Astrocyte (in vitro differentiated cells and primary cell): ENCODE results near the gene SLC6A15.

Experiments used
- EZH2 ChIP-seq: IDR thresholded peaks from 2 replicates; pipeline ENCODE4 v1.6.1; 2012; ENCODE audit warnings: mild to moderate bottlenecking, low read length, inconsistent platforms; ENCODE audit not compliant: insufficient read depth
- TF ChIP-seq, protein P1 (sequence below): IDR thresholded peaks from 2 replicates; pipeline ENCODE4 v1.5.1; 2011; ENCODE audit warnings: low read depth, mild to moderate bottlenecking, inconsistent platforms, low read length, moderate library complexity; ENCODE audit not compliant: insufficient read depth

- TF ChIP-seq, protein P1, sequence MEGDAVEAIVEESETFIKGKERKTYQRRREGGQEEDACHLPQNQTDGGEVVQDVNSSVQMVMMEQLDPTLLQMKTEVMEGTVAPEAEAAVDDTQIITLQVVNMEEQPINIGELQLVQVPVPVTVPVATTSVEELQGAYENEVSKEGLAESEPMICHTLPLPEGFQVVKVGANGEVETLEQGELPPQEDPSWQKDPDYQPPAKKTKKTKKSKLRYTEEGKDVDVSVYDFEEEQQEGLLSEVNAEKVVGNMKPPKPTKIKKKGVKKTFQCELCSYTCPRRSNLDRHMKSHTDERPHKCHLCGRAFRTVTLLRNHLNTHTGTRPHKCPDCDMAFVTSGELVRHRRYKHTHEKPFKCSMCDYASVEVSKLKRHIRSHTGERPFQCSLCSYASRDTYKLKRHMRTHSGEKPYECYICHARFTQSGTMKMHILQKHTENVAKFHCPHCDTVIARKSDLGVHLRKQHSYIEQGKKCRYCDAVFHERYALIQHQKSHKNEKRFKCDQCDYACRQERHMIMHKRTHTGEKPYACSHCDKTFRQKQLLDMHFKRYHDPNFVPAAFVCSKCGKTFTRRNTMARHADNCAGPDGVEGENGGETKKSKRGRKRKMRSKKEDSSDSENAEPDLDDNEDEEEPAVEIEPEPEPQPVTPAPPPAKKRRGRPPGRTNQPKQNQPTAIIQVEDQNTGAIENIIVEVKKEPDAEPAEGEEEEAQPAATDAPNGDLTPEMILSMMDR, result no peak
- no peak for TF ChIP-seq EZH2
Observed at GRCh38 chr12:84841591-84841990, 71.0 kb downstream of the SLC6A15 start.
